DMS153 treated with DMSO at 0.1 percent for 48 hours (cell line): Measurements from ENCODE around the gene AKAP8.
"Not testable (repeated sequence)": the region's sequence is repeated elsewhere in the genome, so short reads cannot be mapped to it uniquely, and the experiment has no call there.

ENCODE experiments used
- DNase-seq: peaks from one replicate; lab custom pipeline; 2025; ENCODE audit not compliant: unreplicated experiment; lab: John Stamatoyannopoulos, UW

The AKAP8 gene

GRCh38 chr19:15337202-15337601 lies 42.4 kb downstream of the AKAP8 start:
- DNase-seq, result no peak

DNA sequence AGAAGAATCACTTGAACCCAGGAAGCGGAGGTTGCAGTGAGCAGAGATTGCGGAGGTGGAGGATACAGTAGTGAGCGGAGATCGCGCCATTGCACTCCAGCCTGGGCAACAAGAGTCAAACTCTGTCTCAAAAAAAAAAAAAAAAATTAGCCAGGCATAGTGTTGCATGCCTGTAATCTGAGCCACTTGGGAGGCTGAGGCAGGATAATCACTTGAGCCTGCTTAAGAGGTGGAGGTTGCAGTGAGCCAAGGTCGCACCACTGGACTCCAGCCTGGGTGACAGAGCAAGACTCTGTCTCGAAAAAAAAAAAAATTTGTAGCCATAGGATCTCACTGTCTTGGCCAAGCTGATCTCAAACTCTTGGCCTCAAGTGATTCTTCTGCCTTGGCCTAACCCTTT lies 43.6 kb downstream of the AKAP8 start:
- DNase-seq, result not testable (repeated sequence)

- no peak for DNase-seq
Observed at GRCh38 chr19:15332311-15332996, 47.1 kb downstream of the AKAP8 start, which contains the start of gene BRD4. TSS of gene BRD4 (minus strand) at chr19:15332539. CDS start at chr19:15273099, 59,440 bp downstream.

DNA sequence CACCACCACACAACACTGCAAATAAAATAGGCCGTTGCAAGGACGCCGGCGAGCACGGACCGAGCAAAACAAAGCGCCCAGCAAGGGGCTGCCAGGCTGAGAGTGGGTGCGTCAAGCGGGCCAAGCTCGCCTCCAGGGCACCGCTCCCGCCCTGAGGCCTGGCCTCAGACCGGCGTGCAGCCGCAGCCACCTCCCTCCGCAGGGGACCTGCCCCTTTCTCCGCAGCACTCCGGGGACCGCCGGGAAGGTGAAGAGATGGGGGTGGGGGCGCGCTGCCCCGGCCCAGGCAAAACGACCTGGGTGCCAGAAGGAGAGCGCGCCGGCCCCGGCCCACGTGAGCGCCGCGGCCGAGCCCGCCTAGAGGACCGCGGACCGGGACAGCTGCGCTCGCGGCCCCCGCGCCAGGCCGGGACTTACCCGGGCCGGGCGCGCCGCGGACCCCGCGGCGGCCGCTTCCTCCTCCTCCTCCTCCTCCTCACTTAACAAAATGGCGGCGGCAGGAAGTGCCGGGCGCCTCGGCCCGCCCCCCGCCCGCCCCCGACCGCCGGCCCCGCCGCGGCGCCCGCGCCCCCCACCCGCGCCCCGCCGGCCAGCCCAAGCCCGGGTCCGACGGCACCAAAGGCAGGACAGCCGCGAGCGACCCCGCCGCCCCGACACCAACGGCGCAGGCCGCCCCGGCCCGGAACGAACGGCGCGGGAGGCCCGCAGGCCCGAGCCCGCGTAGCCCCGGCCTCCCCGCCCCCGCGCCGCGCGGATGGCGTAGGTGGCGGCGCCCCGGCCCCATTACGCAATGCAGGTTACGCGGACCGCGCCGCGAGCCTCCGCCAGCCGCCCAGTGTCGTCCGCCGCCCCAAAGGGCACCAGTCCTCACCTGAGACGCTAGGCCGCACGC lies 47.9 kb downstream of the AKAP8 start:
- no peak for DNase-seq

- no peak for DNase-seq
Observed at GRCh38 chr19:15330801-15331418, 48.7 kb downstream of the AKAP8 start.

- no peak for DNase-seq
Observed at GRCh38 chr19:15328312-15328711, 51.3 kb downstream of the AKAP8 start.

DNA sequence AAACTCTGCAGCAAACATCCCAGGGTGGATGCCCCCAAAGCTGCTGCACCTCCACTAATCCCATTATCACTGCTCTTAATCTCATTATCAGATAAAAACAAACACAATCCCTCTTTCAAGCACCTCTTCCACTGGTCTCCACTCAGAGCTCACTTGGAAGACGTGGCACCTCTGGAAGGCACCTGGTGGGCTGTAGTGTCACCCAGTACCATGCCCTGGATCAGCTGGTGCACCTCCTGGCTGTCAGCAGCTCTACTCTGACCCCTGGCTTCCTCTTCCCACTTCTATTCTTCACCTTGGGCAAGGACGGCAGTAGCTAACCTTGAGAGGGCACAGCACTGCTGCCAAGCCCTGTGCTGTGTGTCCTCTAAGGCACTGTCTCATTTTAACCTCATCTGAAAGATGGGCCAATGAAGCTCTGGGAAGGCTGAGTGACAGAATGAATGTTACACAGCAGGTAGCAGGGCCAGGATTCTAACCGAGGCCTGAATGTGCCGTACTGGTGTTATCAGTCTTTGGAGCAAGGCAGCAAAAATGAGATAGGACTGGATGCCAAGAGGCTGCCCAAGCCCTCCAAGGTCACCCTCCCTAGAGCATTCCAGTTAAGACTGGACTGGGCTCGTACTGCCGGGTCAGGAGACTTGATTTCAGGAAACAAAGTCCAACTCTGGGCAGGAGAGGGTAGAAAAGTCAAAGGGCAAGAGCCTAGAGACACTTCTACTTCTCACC lies 54.6 kb downstream of the AKAP8 start:
- DNase-seq, result no peak

- DNase-seq, result no peak
Observed at GRCh38 chr19:15323496-15324235, 55.9 kb downstream of the AKAP8 start.

- no peak for DNase-seq
Observed at GRCh38 chr19:15321739-15322138, 57.8 kb downstream of the AKAP8 start.

DNA sequence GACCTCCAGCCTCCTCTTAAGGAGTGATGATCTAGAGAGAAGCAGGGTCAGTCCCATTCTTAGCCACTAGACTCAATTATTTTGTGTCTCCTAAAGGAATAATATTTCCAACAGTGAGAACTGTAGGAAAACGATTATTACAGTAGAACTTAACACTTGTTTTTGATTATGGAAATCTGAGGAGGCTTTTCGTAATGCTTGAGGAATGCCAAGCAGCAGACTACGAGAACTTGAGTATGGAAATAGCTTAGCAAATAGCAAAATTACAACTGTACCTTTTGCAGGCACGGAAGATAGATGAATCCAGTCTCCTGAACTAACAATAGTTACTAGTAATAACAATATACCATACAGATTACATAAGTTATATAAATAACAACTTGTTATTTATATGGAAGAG lies 59.5 kb downstream of the AKAP8 start:
- no peak for DNase-seq

GRCh38 chr19:15318241-15318691 lies 61.3 kb downstream of the AKAP8 start:
- DNase-seq, result no peak

DNA sequence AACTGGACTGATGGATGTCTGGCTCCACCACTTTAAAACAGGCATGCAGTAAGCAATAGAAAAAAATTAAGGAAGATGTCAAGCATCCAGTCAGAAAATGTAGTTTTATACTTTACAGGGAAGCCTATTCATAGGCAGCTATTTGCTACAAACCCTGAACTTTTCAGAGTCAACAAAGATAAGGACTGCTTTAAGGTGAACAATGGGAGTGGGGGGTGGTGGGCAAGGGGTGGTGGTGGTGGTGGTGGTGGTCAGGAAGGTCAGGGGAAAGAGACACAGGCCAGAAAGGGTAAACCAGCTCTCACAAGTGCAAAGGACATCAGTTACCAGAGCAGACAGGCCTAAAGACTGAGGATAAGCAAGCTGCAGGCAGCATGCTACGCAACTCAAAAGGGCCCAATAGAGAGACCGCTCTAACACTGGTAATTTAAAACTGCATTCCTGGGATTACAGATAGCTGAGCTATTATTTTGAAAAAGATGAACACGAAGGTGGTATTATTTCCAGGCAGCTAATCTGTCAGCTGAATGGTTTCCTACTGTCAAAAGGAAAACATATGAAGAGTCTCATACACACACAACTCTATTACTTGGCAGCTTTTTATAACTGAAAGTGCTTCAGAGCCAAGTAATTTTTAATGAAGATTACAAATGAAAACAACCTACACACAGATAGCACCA lies 62.1 kb downstream of the AKAP8 start:
- no peak for DNase-seq

- no peak for DNase-seq
Observed at GRCh38 chr19:15316498-15316897, 63.1 kb downstream of the AKAP8 start.

DNA sequence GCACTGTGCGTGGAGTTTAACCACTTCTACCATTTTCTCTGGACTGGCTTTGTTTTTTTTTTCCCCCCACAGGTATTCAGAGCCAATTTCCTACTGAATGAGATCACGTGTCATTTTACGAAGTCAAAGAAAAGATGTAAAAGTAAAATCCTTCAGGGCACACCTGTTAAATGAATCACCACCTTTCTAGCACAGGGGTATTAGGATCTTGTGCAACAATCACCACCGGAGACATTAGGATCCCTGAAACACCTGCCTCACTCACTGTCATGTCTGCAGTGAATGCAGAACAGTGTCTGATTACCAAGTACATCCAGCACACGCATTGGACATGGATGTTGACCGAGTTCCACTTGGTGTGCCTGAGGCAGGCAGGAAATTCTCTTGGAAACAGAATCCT lies 64.5 kb downstream of the AKAP8 start:
- DNase-seq, result no peak

- DNase-seq, result no peak
Observed at GRCh38 chr19:15313649-15314279, 65.8 kb downstream of the AKAP8 start.

DNA sequence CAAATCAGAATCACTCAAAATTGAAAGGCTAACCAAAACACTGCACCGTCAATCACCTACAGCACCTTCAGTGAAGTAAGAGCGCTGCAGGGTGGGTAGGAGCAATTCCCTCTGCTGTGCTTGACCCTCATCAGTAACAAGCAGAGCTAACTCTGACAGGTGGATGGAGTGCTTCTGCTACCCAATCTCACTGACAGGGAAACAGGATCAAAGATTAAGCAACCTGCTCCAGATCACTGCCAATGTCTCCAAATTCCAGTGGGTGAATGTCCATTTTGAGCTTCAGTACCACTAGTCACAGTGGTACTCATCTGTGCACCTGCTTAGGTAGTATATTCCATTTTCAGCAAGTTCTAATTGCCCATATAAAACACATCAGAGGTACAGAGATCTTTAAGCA lies 72.4 kb downstream of the AKAP8 start:
- DNase-seq, result no peak

DNA sequence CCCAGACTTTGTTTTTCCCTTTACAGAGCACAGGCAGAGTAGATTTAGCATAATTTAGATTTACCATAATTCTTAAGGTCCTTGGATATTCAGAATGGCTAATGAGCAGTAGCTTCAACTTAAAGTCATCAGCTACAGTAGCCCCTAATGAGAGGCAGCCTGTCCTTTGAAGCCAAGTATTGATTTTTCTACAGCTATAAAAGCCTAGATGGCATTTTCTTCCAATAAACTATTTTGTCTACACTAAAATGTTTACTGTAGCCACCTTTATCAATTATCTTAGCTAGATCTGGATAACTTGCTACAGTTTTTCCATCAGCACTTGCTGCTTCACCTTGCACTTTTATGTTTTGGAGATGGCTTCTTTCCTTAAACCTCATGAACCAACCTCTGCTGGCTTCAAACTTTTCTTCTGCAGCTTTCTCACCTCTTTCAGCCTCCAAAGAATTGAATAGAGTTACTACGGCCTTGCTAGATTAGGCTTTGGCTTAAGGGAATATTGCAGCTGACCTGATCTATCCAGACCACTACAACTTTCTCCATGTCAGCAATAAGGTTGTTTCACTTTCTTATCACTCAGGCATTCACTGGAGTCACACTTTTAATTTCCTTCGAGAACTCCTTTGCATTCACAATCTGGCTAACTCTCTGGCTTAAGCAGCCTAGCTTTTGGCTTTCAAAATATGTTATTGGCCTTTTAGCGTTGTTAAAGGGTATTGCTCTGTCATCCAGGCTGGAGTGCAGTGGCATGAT lies 73.8 kb downstream of the AKAP8 start:
- no peak for DNase-seq

DNA sequence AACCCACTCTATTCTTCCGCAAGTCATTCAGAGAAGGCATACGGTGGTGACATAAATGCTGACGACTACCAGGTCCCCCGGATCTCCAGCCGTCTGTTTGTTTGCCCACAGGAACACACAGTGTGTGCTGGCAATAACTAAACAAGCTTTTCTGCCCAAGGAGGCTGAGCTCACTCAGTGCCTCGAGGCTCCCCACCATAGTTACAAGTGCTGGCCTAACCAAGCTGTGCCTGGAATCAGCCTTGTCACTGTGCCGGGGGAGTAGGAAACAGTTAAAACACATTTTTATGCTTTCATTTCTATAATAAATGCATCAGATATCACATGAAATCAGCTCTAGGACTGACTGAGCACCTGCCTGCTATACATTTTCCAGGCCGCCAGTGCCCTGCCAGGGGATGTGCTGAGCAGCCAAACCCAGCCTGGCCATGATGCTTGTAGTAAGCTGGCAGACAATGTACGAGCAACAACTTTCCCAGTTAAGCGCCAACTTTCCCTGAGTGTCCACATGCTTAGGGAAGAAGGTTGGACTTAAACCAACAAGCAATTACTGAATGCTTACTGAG lies 75.4 kb downstream of the AKAP8 start:
- no peak for DNase-seq
